ENCODE data around the gene AMD1.

DNA sequence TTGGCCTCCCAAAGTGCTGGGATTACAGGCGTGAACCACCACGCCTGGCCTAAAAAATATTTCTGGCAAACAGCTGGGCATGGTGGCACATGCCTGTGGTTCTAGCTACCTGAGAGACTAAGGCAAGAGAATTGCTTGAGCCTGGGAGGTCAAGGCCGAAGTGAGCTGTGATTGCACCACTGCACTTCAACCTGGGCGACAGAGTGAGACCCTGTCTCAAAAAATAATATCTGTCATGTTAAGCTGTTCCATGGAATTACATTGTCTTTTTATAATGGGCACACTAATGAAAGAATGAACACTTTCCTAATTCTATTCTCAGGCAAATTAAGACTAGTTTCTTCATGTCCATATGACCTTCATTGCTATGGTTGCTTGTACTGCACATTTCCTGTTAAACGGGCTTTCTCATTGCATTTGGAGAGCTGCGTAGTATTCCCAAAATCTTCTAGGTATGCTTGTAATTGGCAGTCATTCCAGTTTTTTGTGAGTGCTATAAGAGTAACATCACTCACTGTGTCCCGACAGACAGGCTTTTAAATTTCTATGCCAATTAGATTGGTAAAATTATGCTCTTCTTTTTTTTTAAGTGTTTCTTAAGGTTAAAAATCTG lies 12.1 kb downstream of the AMD1 start:
- TF ChIP-seq CTCF (IDR thresholded peaks at IDR 0.05) = no peak
- no peak for TF ChIP-seq POLR2A (IDR thresholded peaks at IDR 0.05)
